ENCODE data around the gene DNAH17. TPM values are rescaled to one million over a fixed set of nuclear protein-coding genes. Genes with fewer than 3 reads are reported as not detected.
"Not testable (repeated sequence)": the region's sequence is repeated elsewhere in the genome, so short reads cannot be mapped to it uniquely, and the experiment has no call there.

The DNAH17 gene
- total and polyA plus RNA-seq, 7 donors, result 0.04 to 3.5 (median 0.08) TPM

DNA sequence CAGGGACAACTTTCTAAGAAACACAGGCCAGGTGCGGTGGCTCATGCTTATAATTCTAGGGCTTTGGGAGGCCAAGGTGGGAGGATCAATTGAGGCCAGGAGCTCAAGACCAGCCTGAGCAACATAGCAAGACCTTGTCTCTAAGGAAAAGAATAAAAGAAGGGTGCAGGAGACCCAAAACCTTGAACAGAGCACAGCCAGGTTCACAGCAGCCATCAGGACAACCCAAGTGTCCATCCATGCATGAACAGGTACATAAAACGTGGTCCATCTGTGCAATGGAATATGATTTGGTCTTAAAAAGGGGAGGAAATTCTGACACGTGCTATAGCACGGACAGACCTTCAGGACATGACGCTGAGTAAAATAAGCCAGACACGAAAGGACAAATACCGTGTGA lies 107.8 kb downstream of the DNAH17 start:
- no peaks in the 10 kb centered on the region for H3K4me1 ChIP-seq
- H3K4me3 ChIP-seq, result no peak overlapping the region
- H3K27ac ChIP-seq, result no peak overlapping the region
- ATAC-seq, result no peak
- no peak for DNase-seq
- no peaks in the 10 kb centered on the region for H3K36me3 ChIP-seq (ENCODE audit: insufficient read depth in 1 of 2, low read depth in 1 of 2)
- 91 to 96% (median 92%) methylated on average over 7 of the region's 7 CpGs for WGBS, 3 donors
- no peaks in the 10 kb centered on the region for H3K9me3 ChIP-seq
- intact Hi-C loops (cut with DNase I), result no loop called here
- H3K27me3 ChIP-seq (ENCODE audit: insufficient read depth in 3 of 3, low read length in 2 of 3), result peaks cover 0 to 15% (median 4%) of the 10 kb centered on the region in 3 donors
- TF ChIP-seq, protein P1, sequence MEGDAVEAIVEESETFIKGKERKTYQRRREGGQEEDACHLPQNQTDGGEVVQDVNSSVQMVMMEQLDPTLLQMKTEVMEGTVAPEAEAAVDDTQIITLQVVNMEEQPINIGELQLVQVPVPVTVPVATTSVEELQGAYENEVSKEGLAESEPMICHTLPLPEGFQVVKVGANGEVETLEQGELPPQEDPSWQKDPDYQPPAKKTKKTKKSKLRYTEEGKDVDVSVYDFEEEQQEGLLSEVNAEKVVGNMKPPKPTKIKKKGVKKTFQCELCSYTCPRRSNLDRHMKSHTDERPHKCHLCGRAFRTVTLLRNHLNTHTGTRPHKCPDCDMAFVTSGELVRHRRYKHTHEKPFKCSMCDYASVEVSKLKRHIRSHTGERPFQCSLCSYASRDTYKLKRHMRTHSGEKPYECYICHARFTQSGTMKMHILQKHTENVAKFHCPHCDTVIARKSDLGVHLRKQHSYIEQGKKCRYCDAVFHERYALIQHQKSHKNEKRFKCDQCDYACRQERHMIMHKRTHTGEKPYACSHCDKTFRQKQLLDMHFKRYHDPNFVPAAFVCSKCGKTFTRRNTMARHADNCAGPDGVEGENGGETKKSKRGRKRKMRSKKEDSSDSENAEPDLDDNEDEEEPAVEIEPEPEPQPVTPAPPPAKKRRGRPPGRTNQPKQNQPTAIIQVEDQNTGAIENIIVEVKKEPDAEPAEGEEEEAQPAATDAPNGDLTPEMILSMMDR (IDR thresholded peaks at IDR 0.05), result no peak

DNA sequence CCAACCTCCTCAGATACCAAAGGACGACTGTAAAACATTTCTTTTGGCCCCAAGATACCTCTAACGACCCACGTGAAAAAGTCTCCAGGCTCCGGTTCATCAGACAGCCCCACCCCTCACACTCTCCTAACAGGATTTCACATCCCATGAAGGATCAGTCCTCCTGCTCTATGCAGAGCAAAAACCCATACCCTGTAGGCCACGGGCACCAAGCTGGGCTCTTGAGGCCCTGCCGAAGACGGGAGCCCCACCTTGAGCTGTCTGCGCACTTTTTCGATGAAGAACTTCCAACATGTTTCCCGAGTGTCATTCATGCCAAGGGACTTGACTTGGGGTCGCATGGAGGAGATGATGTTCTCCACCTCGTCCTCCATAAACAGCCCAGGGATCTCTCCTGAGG lies 108.8 kb downstream of the DNAH17 start:
- Histone ChIP-seq H3K9me3 (no peaks in the 10 kb centered on the region), H3K4me3 (no peak overlapping the region), H3K27me3 (ENCODE audit: insufficient read depth in 3 of 3, low read length in 2 of 3) (peaks cover 0 to 8% (median 4%) of the 10 kb centered on the region in 3 donors), H3K27ac (no peak overlapping the region), H3K36me3 (ENCODE audit: insufficient read depth in 1 of 2, low read depth in 1 of 2) (no peaks in the 10 kb centered on the region), H3K4me1 (no peaks in the 10 kb centered on the region)
- ATAC-seq (no peak), DNase-seq (no peak)
- TF ChIP-seq, protein P1 (IDR thresholded peaks at IDR 0.05), result no peak
- intact Hi-C loops (cut with DNase I), result no loop called here
- 80 to 84% (median 83%) methylated on average over 12 of the region's 12 CpGs for WGBS, 3 donors

DNA sequence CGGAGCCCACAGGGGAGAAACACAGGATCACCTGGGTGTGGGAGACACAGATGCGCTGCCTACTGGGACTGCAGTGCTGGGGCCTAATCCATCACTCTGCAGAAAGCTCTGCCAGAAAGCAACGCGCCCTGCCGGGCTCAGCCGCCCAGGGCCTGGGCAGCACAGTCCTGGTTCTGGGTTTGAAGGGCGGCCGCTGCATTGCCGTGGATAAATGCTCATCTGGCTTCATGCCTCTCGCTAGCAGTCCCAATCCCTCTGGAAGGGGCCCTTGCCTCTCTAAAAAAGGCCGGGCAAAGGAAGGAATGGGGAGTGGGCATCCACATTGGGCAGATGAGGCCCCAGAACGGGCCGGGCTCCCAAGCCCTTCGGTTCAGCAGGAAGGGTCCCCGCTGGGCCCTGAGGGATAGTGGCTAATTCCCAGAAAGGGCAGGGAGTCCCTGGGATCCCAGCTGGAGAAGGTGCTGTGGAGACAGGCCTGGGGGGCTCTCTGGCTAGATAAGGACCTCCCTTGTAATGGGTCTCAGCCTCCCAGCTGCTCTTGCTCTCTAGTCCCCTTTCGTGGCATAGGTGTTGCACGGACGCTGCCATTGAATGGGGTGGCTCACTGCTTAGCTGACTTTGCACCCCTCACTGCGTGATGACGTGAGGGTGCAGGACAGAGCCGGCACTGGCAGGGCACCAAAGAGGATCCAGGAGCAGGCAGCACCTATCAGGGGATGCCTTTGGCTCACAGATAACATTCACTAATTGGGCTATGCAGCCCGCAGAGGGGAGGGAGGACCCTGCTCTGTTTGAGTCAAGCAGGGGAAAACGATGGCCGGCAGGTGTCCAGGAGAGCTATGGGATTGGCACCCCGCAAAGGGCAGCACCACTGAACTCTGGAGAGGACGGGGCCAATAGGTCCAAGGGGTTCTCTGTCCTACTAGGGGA lies 110.1 kb downstream of the DNAH17 start:
- DNase-seq (no peak), ATAC-seq (peak in 1 of 4 donors; percentile 13)
- no peak overlapping the region for H3K27ac ChIP-seq
- H3K4me3 ChIP-seq, result no peak overlapping the region
- no peaks in the 10 kb centered on the region for H3K9me3 ChIP-seq
- 88 to 89% (median 88%) methylated on average over 26 of the region's 26 CpGs for WGBS, 3 donors
- intact Hi-C loops (cut with DNase I), result no loop called here
- TF ChIP-seq, protein P1 (IDR thresholded peaks at IDR 0.05), result no peak
- H3K27me3 ChIP-seq (ENCODE audit: insufficient read depth in 3 of 3, low read length in 2 of 3), result peaks cover 0 to 4% (median 0%) of the 10 kb centered on the region in 3 donors
- no peaks in the 10 kb centered on the region for H3K4me1 ChIP-seq
- H3K36me3 ChIP-seq (ENCODE audit: insufficient read depth in 1 of 2, low read depth in 1 of 2), result no peaks in the 10 kb centered on the region

DNA sequence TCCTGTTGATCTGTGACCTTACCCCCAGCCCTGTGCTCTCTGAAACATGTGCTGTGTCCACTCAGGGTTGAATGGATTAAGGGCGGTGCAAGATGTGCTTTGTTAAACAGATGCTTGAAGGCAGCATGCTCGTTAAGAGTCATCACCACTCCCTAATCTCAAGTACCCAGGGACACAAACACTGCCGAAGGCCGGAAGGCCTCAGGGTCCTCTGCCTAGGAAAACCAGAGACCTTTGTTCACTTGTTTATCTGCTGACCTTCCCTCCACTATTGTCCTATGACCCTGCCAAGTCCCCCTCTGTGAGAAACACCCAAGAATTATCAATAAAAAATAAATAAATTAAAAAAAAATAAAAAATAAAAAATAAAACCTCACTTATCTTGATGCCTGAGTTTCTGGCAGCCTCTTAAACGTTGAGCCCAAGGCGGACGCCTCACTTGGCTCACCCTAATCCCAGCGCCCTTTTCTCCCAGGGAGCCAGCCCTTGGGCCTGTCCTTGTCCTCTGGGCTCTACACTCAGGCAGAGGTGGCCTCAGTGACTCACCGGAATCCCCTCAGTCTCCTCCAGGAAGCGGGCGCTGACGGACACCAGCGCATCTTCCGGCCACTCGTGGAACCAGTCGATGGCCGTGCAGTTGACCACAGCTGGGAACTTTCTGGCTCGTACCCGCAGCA lies 110.9 kb downstream of the DNAH17 start:
- intact Hi-C loops (cut with DNase I); H3K27ac ChIP-seq; DNase-seq; H3K4me3 ChIP-seq; H3K4me1 ChIP-seq; H3K27me3 ChIP-seq (ENCODE audit: insufficient read depth in 3 of 3, low read length in 2 of 3); H3K9me3 ChIP-seq; H3K36me3 ChIP-seq (ENCODE audit: insufficient read depth in 1 of 2, low read depth in 1 of 2): not testable (repeated sequence)
- WGBS, 3 donors, result 81 to 84% (median 82%) methylated on average over 18 to 19 of the region's 19 CpGs
- peak in 1 of 4 donors; percentile 35 for ATAC-seq

DNA sequence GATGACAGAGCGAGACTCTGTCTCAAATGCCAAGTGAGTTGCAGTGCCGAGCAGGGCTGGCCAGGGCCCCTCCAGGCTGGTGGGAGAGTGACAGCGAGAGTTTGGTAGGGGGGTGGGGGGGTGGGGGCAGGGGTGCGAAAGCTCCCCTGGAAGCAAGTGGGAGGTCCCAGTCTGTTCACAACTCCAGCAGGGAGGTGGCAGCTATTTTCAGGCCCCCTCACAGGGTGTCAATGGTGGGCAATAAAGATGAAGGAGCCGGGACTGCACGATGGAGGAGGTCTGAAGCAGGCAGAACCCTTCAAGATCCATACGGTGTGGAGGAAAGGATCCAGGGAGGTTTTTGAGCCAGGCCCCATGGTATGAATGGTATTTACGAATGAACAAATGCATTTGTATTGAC lies 115.0 kb downstream of the DNAH17 start:
- Histone ChIP-seq H3K4me3 (no peak overlapping the region), H3K9me3 (no peaks in the 10 kb centered on the region), H3K36me3 (ENCODE audit: insufficient read depth in 1 of 2, low read depth in 1 of 2) (no peaks in the 10 kb centered on the region), H3K27ac (no peak overlapping the region), H3K4me1 (no peaks in the 10 kb centered on the region), H3K27me3 (ENCODE audit: insufficient read depth in 3 of 3, low read length in 2 of 3) (peaks cover 0 to 3% (median 0%) of the 10 kb centered on the region in 3 donors)
- DNase-seq (no peak), ATAC-seq (no peak)
- intact Hi-C loops (cut with DNase I), result loop anchor here in 1 of 2 donors (5.0 kb wide), 1 partner anchor 50 kb away; no protein-coding TSS in a partner anchor
- TF ChIP-seq, protein P1 (IDR thresholded peaks at IDR 0.05), result no peak
- 51 to 58% (median 55%) methylated on average over 7 to 8 of the region's 8 CpGs for WGBS, 3 donors

Measured in psoas muscle (tissue), 8 donors.